K562 (cell line): ENCODE data around the gene ANO8. TPM values are rescaled to one million over a fixed set of nuclear protein-coding genes. Genes with fewer than 3 reads are reported as not detected.

Experiments used
- ASH1L ChIP-seq: fragments of 450-650 bp; IDR thresholded peaks from 2 replicates; pipeline ENCODE4 v1.6.1; 2018; ENCODE audit warnings: borderline replicate concordance, mild to moderate bottlenecking, low read depth; ENCODE audit not compliant: partially characterized antibody
- BCL6 ChIP-seq: fragments of 250-450 bp; sonication (Bioruptor Pico); IDR thresholded peaks from 2 replicates; pipeline ENCODE4 v1.4.0; 2020
- BRF1 ChIP-seq: IDR thresholded peaks from 3 replicates; pipeline ENCODE4 v1.6.1; 2011; ENCODE audit warnings: borderline replicate concordance, mild to moderate bottlenecking; ENCODE audit not compliant: insufficient read length; ENCODE audit errors: extremely low read depth
- CEBPB ChIP-seq: fragments of 450-650 bp; IDR thresholded peaks from 2 replicates; pipeline ENCODE4 v1.6.1; 2016; ENCODE audit warnings: missing genetic modification characterization, missing compliant biosample characterization
- POLR3A ChIP-seq: IDR thresholded peaks from 2 replicates; pipeline ENCODE4 v1.6.1; 2011; ENCODE audit warnings: borderline replicate concordance, mild to moderate bottlenecking, moderate library complexity; ENCODE audit not compliant: insufficient read length, insufficient read depth; ENCODE audit errors: extremely low read depth
- PRDM10 ChIP-seq: fragments of 450-650 bp; IDR thresholded peaks from 2 replicates; pipeline ENCODE4 v1.6.1; 2018; ENCODE audit not compliant: partially characterized antibody
- RBBP5 ChIP-seq: fragments of 200-600 bp; sonication (generic); IDR thresholded peaks from 2 replicates; pipeline ENCODE4 v1.6.1; 2012; ENCODE audit warnings: borderline replicate concordance, mild to moderate bottlenecking, low read length, control low read depth, inconsistent platforms; ENCODE audit not compliant: insufficient read depth, poor library complexity, severe bottlenecking
- RBM14 ChIP-seq: fragments of 200-400 bp; formaldehyde crosslinking; IDR thresholded peaks from 2 replicates; pipeline ENCODE4 v1.6.1; 2018; ENCODE audit warnings: low read depth, mild to moderate bottlenecking, low read length, moderate library complexity, borderline replicate concordance; ENCODE audit not compliant: insufficient read depth
- SAP30 ChIP-seq: fragments of 200-600 bp; sonication (generic); IDR thresholded peaks from 2 replicates; pipeline ENCODE4 v1.6.1; 2012; ENCODE audit warnings: borderline replicate concordance, low read depth, mild to moderate bottlenecking, moderate library complexity, low read length, control low read depth, inconsistent platforms; ENCODE audit not compliant: insufficient read depth, poor library complexity, severe bottlenecking
- SMAD2 ChIP-seq: fragments of 150-350 bp; IDR thresholded peaks from 2 replicates; pipeline ENCODE4 v1.6.1; 2014; ENCODE audit warnings: low read depth, mild to moderate bottlenecking, low read length
- TEAD2 ChIP-seq: fragments of 450-650 bp; IDR thresholded peaks from 2 replicates; pipeline ENCODE4 v1.6.1; 2016; ENCODE audit warnings: missing genetic modification characterization, control low read depth, missing compliant biosample characterization
- ZBTB26 ChIP-seq: fragments of 450-650 bp; formaldehyde crosslinking; IDR thresholded peaks from 2 replicates; pipeline ENCODE4 v1.4.0; 2022; ENCODE audit warnings: missing genetic modification characterization
- ZNF668 ChIP-seq: fragments of 250-450 bp; sonication (Bioruptor Pico); IDR thresholded peaks from 2 replicates; pipeline ENCODE4 v1.8.0; 2022; ENCODE audit warnings: mild to moderate bottlenecking, inconsistent platforms
- polyA plus RNA-seq, 8 experiments: library from polyadenylated mRNA; depleted of rRNA in 4 of 8; stranded (reverse) in 5 of 8; unstranded in 3 of 8; fragments of >200 nt; fragmentation: Nextera tagmentation in 2 of 8; fragmentation: Illumina TruSeq in 1 of 8; extraction: Ambion mirVana in 2 of 8; extraction: Trizol in 1 of 8; gene quantifications; 2 replicates each; pipeline versions ENCODE4 v1.2.1 to v1.2.3, GENCODE V29; 2011 to 2014; ENCODE audit warnings: inconsistent platforms in 1 of 8, missing spikeins in 1 of 8
- total RNA-seq, 7 experiments: library from RNA; depleted of rRNA in 6 of 7; stranded (reverse); fragments of >200 nt in 6 of 7; fragmentation: Illumina TruSeq in 2 of 7; extraction: Trizol in 2 of 7; gene quantifications; 2 replicates each; pipeline versions ENCODE4 v1.2.1 to v1.2.3, GENCODE V29; 2011 to 2021; ENCODE audit warnings: low replicate concordance in 1 of 7

ANO8 gene
- total and polyA plus RNA-seq, 9 of the 15 experiments (the other 6 are each of a cell fraction or from before 2014, with no cell fraction given) = 0.07 to 7.6 (median 2.3) TPM; not detected in 1

GRCh38 chr19:17336872-17337674 is 2.4 kb upstream of the ANO8 start, which contains the start of gene GTPBP3 (continued):
- peak; percentile 60 for TF ChIP-seq PRDM10
- TF ChIP-seq ZBTB26 (CRISPR knock-in tag) = 0 out of 2 replicates have a peak, but pooled peaks have one; percentile 2
- no peak for TF ChIP-seq TEAD2
- no peak for TF ChIP-seq BCL6
- TF ChIP-seq SMAD2 = no peak
- no peak for TF ChIP-seq ZNF668 (CRISPR knock-in tag)
- no peak for TF ChIP-seq RBM14
- TF ChIP-seq SAP30 = peak; percentile 50
- no peak for TF ChIP-seq POLR3A
- TF ChIP-seq CEBPB (tag) = no peak
- TF ChIP-seq ASH1L = peak; percentile 95
- TF ChIP-seq RBBP5 = peak; percentile 21
- TF ChIP-seq BRF1 = no peak
